PC-9 (cell line): ENCODE data around the gene SLC8A1. TPM values are rescaled to one million over a fixed set of nuclear protein-coding genes. Genes with fewer than 3 reads are reported as not detected.

ENCODE experiments used
- BruUV-seq: library from RNA; stranded (reverse); fragments of 400-500 nt; replicated peaks from 2 replicates; lab custom pipeline; 2021; lab: Mats Ljungman, UMichigan
- CTCF ChIA-PET: fragments of 300-600 bp; sonication (Branson Sonifier 250); formaldehyde crosslinking; loops from one replicate; lab custom pipeline; 2022; ENCODE audit warnings: antibody characterized with exemption; lab: Charles Lee
- POLR2A ChIA-PET: fragments of 300-600 bp; sonication (Branson Sonifier 250); formaldehyde crosslinking; loops from one replicate; lab custom pipeline; 2022; ENCODE audit warnings: antibody characterized with exemption; ENCODE audit not compliant: unreplicated experiment; lab: Charles Lee
- DNase-seq, 2 experiments: peaks; one replicate each; pipeline versions ENCODE4 v3.0.0 to v3.0.0-alpha.2; 2015 to 2022; ENCODE audit warnings: mixed read lengths in 1 of 2
- H2AFZ ChIP-seq: fragments of 200-600 bp; sonication (generic); 2 replicates; pipeline ENCODE4 v1.8.1; 2017; ENCODE audit warnings: antibody characterized with exemption
- H3F3A ChIP-seq: fragments of 200-600 bp; sonication (generic); 2 replicates; pipeline ENCODE4 v1.8.1; 2017; ENCODE audit warnings: antibody characterized with exemption, mild to moderate bottlenecking, low read depth; ENCODE audit not compliant: insufficient read depth
- H3K27ac ChIP-seq: fragments of 200-600 bp; sonication (generic); 2 replicates; pipeline ENCODE4 v1.6.1; 2016; ENCODE audit warnings: mixed run types
- H3K27me3 ChIP-seq: fragments of 200-600 bp; sonication (generic); 2 replicates; pipeline ENCODE4 v1.6.1; 2016; ENCODE audit warnings: low read depth, mixed run types; ENCODE audit not compliant: insufficient read depth
- H3K36me3 ChIP-seq: fragments of 200-600 bp; sonication (generic); 2 replicates; pipeline ENCODE4 v1.6.1; 2016; ENCODE audit warnings: low read depth, mixed run types
- H3K4me1 ChIP-seq: fragments of 200-600 bp; sonication (generic); replicated peaks from 2 replicates; pipeline ENCODE4 v1.6.1; 2016; ENCODE audit warnings: mixed run types; ENCODE audit not compliant: insufficient read depth
- H3K4me2 ChIP-seq: fragments of 200-600 bp; sonication (generic); 2 replicates; pipeline ENCODE4 v1.6.1; 2017; ENCODE audit warnings: mixed run types
- H3K4me3 ChIP-seq: fragments of 200-600 bp; sonication (generic); 2 replicates; pipeline ENCODE4 v1.6.1; 2016; ENCODE audit warnings: mixed run types
- H3K79me2 ChIP-seq: fragments of 200-600 bp; sonication (generic); 2 replicates; pipeline ENCODE4 v1.6.1; 2017; ENCODE audit warnings: low read depth, mixed run types
- H3K9me2 ChIP-seq: fragments of 200-600 bp; sonication (generic); 2 replicates; pipeline ENCODE4 v1.8.1; 2017; ENCODE audit warnings: mild to moderate bottlenecking; ENCODE audit not compliant: insufficient read depth
- H3K9me3 ChIP-seq: fragments of 200-600 bp; sonication (generic); 2 replicates; pipeline ENCODE4 v1.8.1; 2016; ENCODE audit warnings: low read depth; ENCODE audit not compliant: insufficient read depth
- H4K20me1 ChIP-seq: fragments of 200-600 bp; sonication (generic); 2 replicates; pipeline ENCODE4 v1.8.1; 2017; ENCODE audit not compliant: insufficient read depth
- CTCF ChIP-seq: fragments of 200-600 bp; sonication (generic); conservative IDR thresholded peaks from 2 replicates; pipeline ENCODE4 v1.6.1; 2017; ENCODE audit warnings: mixed run types, antibody characterized with exemption, mild to moderate bottlenecking, moderate library complexity
- EZH2 ChIP-seq: fragments of 200-600 bp; sonication (generic); IDR thresholded peaks from 2 replicates; pipeline ENCODE4 v1.8.0; 2017; ENCODE audit warnings: antibody characterized with exemption, low read depth
- intact Hi-C: fragments of 100-400 bp; cut with micrococcal nuclease; formaldehyde crosslinking; loops from one replicate; pipeline ENCODE4 v1.10.0; 2022; ENCODE audit not compliant: unreplicated experiment
- total RNA-seq: library from RNA; stranded (reverse); gene quantifications from 2 replicates; pipeline ENCODE4 v1.2.3, GENCODE V29; 2021

The SLC8A1 gene
- total RNA-seq, 1 experiment from 2014 or later, result 13.5 TPM

- no peaks in the 10 kb centered on the region for H3K27me3 ChIP-seq
- no peak overlapping the region for H2AFZ ChIP-seq
- no peaks in the 10 kb centered on the region for H3K9me2 ChIP-seq
- no peak for DNase-seq
- H3K27ac ChIP-seq, result no peak overlapping the region
- no peaks in the 10 kb centered on the region for H3K79me2 ChIP-seq
- TF ChIP-seq EZH2 (no peak), CTCF (no peak)
- H3F3A ChIP-seq, result no peaks in the 10 kb centered on the region
- no TSS peak for BruUV-seq
- H3K4me3 ChIP-seq, result no peak overlapping the region
- no peaks in the 10 kb centered on the region for H4K20me1 ChIP-seq
- CTCF ChIA-PET, result no interaction called here
- intact Hi-C loops, result no loop called here
- H3K36me3 ChIP-seq, result no peaks in the 10 kb centered on the region
- H3K4me1 ChIP-seq, result 0 out of 2 replicates have a peak, but pooled peaks cover 6% of the 10 kb centered on the region
- POLR2A ChIA-PET, result no interaction called here
- H3K9me3 ChIP-seq, result no peaks in the 10 kb centered on the region
- no peak overlapping the region for H3K4me2 ChIP-seq
These were observed 107.5 kb downstream of the SLC8A1 start for GRCh38 chr2:40344364-40344763.

GRCh38 chr2:40343902-40344301 lies 108.0 kb downstream of the SLC8A1 start:
- Histone ChIP-seq H2AFZ (no peak overlapping the region), H3K9me3 (no peaks in the 10 kb centered on the region), H3K27ac (no peak overlapping the region), H4K20me1 (no peaks in the 10 kb centered on the region), H3K27me3 (no peaks in the 10 kb centered on the region), H3K36me3 (no peaks in the 10 kb centered on the region), H3K4me2 (no peak overlapping the region), H3K9me2 (no peaks in the 10 kb centered on the region), H3K79me2 (no peaks in the 10 kb centered on the region), H3K4me1 (0 out of 2 replicates have a peak, but pooled peaks cover 3% of the 10 kb centered on the region), H3K4me3 (no peak overlapping the region), H3F3A (no peaks in the 10 kb centered on the region)
- TF ChIP-seq CTCF (no peak), EZH2 (no peak)
- intact Hi-C loops, result no loop called here
- DNase-seq, result no peak
- no TSS peak for BruUV-seq
- POLR2A ChIA-PET, result no interaction called here
- CTCF ChIA-PET, result no interaction called here

- Histone ChIP-seq H3K36me3 (no peaks in the 10 kb centered on the region), H4K20me1 (no peaks in the 10 kb centered on the region), H2AFZ (no peak overlapping the region), H3K27ac (no peak overlapping the region), H3F3A (no peaks in the 10 kb centered on the region), H3K9me3 (no peaks in the 10 kb centered on the region), H3K9me2 (no peaks in the 10 kb centered on the region), H3K4me2 (no peak overlapping the region), H3K27me3 (no peaks in the 10 kb centered on the region), H3K79me2 (no peaks in the 10 kb centered on the region), H3K4me3 (no peak overlapping the region), H3K4me1 (no peaks in the 10 kb centered on the region)
- ChIA-PET CTCF (no interaction called here), POLR2A (no interaction called here)
- no peak for TF ChIP-seq EZH2
- no peak for TF ChIP-seq CTCF
- no peak for DNase-seq
- intact Hi-C loops, result no loop called here
- BruUV-seq, result no TSS peak
These were observed 110.7 kb downstream of the SLC8A1 start for GRCh38 chr2:40341198-40341597.
